Activated CD4-positive, alpha-beta T cell treated with anti-CD3 and anti-CD28 coated beads, Interleukin-2, amount 10 ng/mL, durations not matched to agents 7 days and 5 days (primary cell): ENCODE data around the gene IL25. TPM values are rescaled to one million over a fixed set of nuclear protein-coding genes. Genes with fewer than 3 reads are reported as not detected.

Experiments used
- CTCF ChIA-PET: fragments of 350-600 bp; sonication (Branson Sonifier 250); formaldehyde crosslinking; loops from one replicate; lab custom pipeline; 2021; ENCODE audit warnings: antibody characterized with exemption; lab: Charles Lee
- POLR2A ChIA-PET: fragments of 350-600 bp; sonication (Branson Sonifier 250); formaldehyde crosslinking; loops from one replicate; lab custom pipeline; 2021; ENCODE audit warnings: antibody characterized with exemption; lab: Charles Lee
- DNase-seq: peaks from one replicate; pipeline ENCODE4 v3.0.0-alpha.2; 2020
- H3K27ac Mint-ChIP-seq: one replicate; pipeline ENCODE4 v1.8.0; 2021; ENCODE audit warnings: mild to moderate bottlenecking, moderate library complexity, mixed read lengths
- H3K27me3 Mint-ChIP-seq: one replicate; pipeline ENCODE4 v1.8.0; 2021; ENCODE audit warnings: mixed read lengths
- H3K36me3 Mint-ChIP-seq: one replicate; pipeline ENCODE4 v1.8.0; 2021; ENCODE audit warnings: low read depth, mixed read lengths
- H3K4me1 Mint-ChIP-seq: one replicate; pipeline ENCODE4 v1.8.0; 2021; ENCODE audit warnings: mixed read lengths
- H3K4me3 Mint-ChIP-seq: one replicate; pipeline ENCODE4 v1.8.0; 2021; ENCODE audit warnings: mild to moderate bottlenecking, moderate library complexity, mixed read lengths
- H3K9me3 Mint-ChIP-seq: one replicate; pipeline ENCODE4 v1.8.0; 2021; ENCODE audit warnings: mixed read lengths
- total RNA-seq, 2 experiments: library from RNA; stranded (reverse); gene quantifications; one replicate each; pipeline ENCODE4 v1.2.3, GENCODE V29; 2021

The IL25 gene
- total RNA-seq, 2 experiments from 2014 or later, result not detected

DNA sequence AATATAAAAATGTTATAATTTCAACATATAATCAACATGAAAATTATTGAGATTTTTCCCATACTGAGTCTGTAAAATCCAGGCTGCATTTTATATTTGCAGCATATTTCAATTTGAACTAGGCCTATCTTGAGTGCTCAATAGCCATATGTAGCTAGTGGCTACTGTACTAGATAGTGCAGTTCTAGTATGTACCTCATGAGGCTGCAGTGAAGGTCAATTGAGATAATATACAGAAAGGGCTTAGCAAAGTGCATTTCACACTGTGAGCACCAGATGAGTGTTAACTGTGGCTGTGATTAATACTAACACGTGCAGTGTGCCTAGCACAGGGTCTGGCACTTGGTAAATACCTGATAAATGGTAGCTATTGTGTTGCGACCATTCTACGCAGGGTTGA lies 14.6 kb upstream of the IL25 start:
- ChIA-PET CTCF (interaction anchor here (1.4 kb wide), 2 partner anchors 12 to 45 kb away, joined by 3 to 4 read pairs; no protein-coding TSS in a partner anchor), POLR2A (no interaction called here)
- Mint-ChIP-seq H3K27ac (no peak overlapping the region), H3K4me3 (no peak overlapping the region), H3K27me3 (peaks cover 25% of the 10 kb centered on the region), H3K4me1 (peaks cover under 1% of the 10 kb centered on the region), H3K9me3 (no peaks in the 10 kb centered on the region), H3K36me3 (no peaks in the 10 kb centered on the region)
- no peak for DNase-seq

DNA sequence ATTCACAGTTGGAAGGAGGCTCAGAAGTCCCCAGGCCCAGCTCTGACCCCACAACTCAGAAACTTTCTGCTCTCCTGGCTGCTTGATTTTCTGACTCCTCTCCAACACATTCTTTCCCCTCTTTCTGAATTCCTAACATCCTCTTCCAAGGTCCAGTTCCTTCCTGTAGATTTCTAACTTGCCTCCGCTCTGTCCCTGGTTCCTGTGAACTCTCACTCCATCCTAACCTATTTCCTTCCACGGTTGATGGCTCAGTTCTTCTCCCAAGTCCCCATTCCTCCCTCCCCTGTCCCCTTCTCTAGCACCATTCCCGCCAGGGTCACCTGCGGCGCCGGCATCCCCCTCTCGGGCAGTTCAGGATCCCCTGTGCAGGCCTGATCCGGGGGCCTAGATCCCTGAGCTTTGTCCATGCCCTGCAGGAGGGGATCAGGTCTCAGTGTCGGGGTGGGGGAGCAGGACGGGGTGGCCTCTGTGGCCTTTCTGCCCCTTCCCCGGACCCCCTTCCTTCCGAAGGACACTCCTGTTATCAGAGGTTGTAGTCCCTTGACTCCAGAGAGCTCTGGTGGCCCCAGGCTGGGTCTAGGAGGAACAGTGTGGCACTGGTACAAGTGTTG lies 13.9 kb upstream of the IL25 start:
- no peaks in the 10 kb centered on the region for H3K9me3 Mint-ChIP-seq

DNA sequence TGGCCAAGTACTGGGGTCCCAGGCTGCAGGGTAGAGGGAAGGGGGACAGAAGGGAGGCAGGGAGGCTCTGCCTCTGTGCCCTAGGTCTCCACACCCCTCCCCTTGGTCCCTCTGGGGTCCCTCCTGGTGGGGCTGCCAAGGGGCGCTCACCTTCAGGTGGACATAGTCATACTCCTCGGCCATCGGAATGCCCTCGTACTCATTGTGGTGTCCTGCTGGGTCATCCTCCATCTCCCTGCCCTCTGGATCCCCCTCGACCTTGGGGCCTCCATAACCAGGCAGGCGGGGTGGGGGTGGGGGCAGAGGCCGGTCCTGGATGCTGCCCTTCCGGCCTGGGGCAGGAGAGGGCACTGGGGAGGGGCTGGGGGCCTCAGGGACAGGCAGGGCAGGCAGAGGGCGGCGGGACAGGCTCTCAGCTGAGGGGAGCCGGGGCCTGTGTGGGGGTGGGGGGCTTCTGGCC lies 13.4 kb upstream of the IL25 start:
- Mint-ChIP-seq H3K36me3 (no peaks in the 10 kb centered on the region), H3K9me3 (no peaks in the 10 kb centered on the region), H3K27ac (no peak overlapping the region), H3K4me1 (no peaks in the 10 kb centered on the region), H3K4me3 (no peak overlapping the region), H3K27me3 (peaks cover 25% of the 10 kb centered on the region)
- ChIA-PET POLR2A (no interaction called here), CTCF (no interaction called here)
- no peak for DNase-seq

More for the DNA sequence above, 13.9 kb upstream of the IL25 start:
- DNase-seq, result no peak
- Mint-ChIP-seq H3K36me3 (no peaks in the 10 kb centered on the region), H3K27ac (no peak overlapping the region), H3K4me3 (no peak overlapping the region), H3K27me3 (peaks cover 25% of the 10 kb centered on the region), H3K4me1 (no peaks in the 10 kb centered on the region)
- ChIA-PET POLR2A (no interaction called here), CTCF (interaction anchor here (1.4 kb wide), 1 partner anchor 44 kb away, joined by 3 read pairs; no protein-coding TSS in a partner anchor)

DNA sequence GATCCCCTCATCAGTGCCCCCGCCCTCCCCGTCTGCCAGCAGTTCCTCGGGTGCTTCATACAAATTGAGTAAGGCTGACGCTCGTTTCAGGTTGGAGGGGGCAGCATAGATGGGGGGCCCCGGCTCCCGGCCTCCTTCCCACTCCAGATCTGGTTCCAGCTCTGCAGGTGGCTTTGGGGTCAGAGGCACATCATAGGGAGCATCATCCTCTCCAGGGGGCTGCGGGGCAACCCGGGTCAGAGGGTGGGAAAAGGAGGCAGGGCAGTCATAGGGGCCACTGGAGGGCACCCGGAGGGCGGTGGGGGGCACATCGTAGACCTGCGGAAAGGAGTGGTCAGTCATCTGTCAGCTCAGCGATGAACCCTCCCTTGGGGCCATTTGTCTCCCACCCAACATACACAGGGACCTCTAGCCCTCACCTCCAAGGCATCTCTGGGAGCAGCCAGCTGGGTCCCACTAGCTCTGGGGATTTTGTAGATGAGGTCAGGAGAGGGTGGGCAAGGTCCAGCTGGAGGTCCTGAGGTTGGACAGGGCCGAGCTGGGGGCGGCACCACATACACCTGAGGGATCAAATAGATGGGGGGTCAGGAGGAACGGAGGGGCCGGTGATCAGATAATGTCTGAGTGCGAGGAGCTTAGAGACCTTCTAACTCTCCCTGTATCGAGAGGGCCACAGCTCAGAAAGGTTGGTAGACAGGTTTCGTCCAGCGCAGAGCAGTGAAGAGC lies 12.7 kb upstream of the IL25 start:
- H3K36me3 Mint-ChIP-seq, result no peaks in the 10 kb centered on the region
- H3K4me3 Mint-ChIP-seq, result no peak overlapping the region
- H3K27ac Mint-ChIP-seq, result no peak overlapping the region
- no peak for DNase-seq
- no peaks in the 10 kb centered on the region for H3K4me1 Mint-ChIP-seq
- H3K9me3 Mint-ChIP-seq, result no peaks in the 10 kb centered on the region
- H3K27me3 Mint-ChIP-seq, result peaks cover 25% of the 10 kb centered on the region
- ChIA-PET POLR2A (no interaction called here), CTCF (interaction anchor here (0.9 to 1.1 kb wide), 3 partner anchors 32 to 77 kb away, joined by 3 read pairs; no protein-coding TSS in a partner anchor)

DNA sequence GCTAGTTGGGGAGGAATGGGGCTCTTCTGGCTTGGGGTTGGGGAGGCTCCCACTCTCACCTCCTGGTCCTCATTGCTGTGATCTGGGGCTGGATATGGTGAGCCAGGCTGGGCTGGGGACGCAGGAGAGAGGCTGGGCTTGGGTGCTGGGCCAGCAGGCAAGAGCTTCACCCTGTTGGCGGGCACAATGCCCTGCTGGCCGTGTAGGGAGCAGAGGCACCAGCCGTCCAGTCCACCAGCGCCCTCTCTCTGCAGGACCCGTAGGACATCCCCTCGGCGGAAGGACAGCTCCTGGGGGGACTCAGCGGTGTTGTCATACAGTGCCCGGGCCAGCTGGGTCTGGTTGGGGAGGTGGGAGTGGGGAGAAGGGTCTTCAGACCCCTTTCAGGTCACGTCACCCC lies 12.1 kb upstream of the IL25 start:
- no peaks in the 10 kb centered on the region for H3K36me3 Mint-ChIP-seq
- H3K4me3 Mint-ChIP-seq, result no peak overlapping the region
- no peaks in the 10 kb centered on the region for H3K9me3 Mint-ChIP-seq
- CTCF ChIA-PET, result interaction anchor here (0.9 to 1.1 kb wide), 3 partner anchors 33 to 76 kb away, joined by 3 read pairs; no protein-coding TSS in a partner anchor
- no peak for DNase-seq
- peaks cover 20% of the 10 kb centered on the region for H3K27me3 Mint-ChIP-seq
- H3K27ac Mint-ChIP-seq, result no peak overlapping the region
- POLR2A ChIA-PET, result no interaction called here
- H3K4me1 Mint-ChIP-seq, result no peaks in the 10 kb centered on the region

DNA sequence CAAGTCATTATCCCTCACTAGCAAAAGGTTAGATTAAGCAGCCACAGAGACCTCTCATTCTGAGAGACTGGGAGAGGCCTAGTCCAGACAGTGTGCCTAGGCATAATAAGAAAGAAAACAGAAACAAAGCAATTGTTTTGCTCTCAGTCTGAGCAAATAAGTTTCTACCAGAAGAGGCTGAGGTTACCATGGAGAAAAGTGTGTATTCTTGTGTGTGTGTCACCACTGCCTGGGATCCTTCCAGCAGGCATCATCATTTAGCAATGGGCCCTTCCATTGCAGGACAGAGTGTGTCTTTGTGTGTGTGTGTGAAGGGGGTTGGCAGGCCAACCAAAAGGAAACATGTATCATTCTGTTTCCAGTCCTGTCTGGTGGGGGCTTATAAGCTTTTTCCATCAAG lies 11.3 kb upstream of the IL25 start:
- H3K36me3 Mint-ChIP-seq, result no peaks in the 10 kb centered on the region
- no peak for DNase-seq
- peaks cover 22% of the 10 kb centered on the region for H3K27me3 Mint-ChIP-seq
- ChIA-PET CTCF (interaction anchor here (0.9 to 1.5 kb wide), 3 partner anchors 8 to 75 kb away, joined by 3 read pairs; partner anchors contain the start of gene SLC22A17), POLR2A (no interaction called here)
- no peaks in the 10 kb centered on the region for H3K9me3 Mint-ChIP-seq
- H3K4me3 Mint-ChIP-seq, result no peak overlapping the region
- H3K27ac Mint-ChIP-seq, result no peak overlapping the region
- H3K4me1 Mint-ChIP-seq, result no peaks in the 10 kb centered on the region

DNA sequence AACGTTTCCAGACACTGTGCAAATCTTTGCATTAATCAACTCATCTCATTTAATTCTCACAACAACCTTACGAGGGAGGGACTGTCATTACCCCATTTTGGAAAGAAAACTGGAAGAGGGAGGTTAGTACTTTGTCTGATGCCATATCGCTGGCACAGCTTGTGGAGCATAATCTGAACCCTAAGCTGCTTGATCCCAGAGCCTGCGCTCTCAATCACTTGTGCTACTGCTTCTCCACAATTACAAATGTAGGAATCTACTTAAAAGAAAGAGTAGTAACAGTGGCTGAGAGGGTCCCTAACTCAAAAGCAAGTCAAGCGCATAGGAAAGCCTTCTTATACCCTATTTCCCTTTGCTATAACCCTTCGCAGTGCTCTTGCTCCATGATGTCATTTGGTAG lies 10.8 kb upstream of the IL25 start:
- Mint-ChIP-seq H3K36me3 (no peaks in the 10 kb centered on the region), H3K27me3 (peaks cover 26% of the 10 kb centered on the region), H3K4me3 (no peak overlapping the region), H3K27ac (no peak overlapping the region), H3K9me3 (no peaks in the 10 kb centered on the region), H3K4me1 (no peaks in the 10 kb centered on the region)
- ChIA-PET CTCF (interaction anchor here (0.7 to 1.5 kb wide), 3 partner anchors 9 to 18 kb away, joined by 3 read pairs; partner anchors contain the start of gene SLC22A17), POLR2A (no interaction called here)
- DNase-seq, result no peak

DNA sequence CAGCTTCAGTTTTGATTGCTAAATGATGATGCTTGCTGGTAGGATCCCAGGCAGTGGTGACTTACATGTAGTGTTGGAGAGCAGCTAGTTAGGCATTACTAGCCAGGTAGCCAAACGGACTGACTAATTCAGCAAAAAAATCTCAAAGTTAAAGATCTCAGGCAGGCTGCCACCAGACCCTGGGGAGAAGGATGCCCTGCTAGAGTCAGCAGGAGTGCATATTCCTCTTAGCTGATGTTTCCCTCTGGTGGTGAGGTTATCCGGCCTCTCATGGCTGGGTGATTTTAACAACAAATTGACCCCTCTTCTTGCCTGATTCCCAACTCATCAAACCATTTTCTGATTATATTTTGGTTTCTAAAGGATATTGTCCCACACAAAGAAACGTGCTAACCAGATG lies 10.4 kb upstream of the IL25 start:
- CTCF ChIA-PET, result interaction anchor here (0.7 to 1.5 kb wide), 3 partner anchors 9 to 18 kb away, joined by 3 read pairs; partner anchors contain the start of gene SLC22A17
- no peak for DNase-seq
- H3K27me3 Mint-ChIP-seq, result peaks cover 30% of the 10 kb centered on the region
- no peak overlapping the region for H3K27ac Mint-ChIP-seq
- POLR2A ChIA-PET, result no interaction called here
- H3K4me3 Mint-ChIP-seq, result no peak overlapping the region
- H3K9me3 Mint-ChIP-seq, result no peaks in the 10 kb centered on the region
- no peaks in the 10 kb centered on the region for H3K36me3 Mint-ChIP-seq
- H3K4me1 Mint-ChIP-seq, result peaks cover 2% of the 10 kb centered on the region

DNA sequence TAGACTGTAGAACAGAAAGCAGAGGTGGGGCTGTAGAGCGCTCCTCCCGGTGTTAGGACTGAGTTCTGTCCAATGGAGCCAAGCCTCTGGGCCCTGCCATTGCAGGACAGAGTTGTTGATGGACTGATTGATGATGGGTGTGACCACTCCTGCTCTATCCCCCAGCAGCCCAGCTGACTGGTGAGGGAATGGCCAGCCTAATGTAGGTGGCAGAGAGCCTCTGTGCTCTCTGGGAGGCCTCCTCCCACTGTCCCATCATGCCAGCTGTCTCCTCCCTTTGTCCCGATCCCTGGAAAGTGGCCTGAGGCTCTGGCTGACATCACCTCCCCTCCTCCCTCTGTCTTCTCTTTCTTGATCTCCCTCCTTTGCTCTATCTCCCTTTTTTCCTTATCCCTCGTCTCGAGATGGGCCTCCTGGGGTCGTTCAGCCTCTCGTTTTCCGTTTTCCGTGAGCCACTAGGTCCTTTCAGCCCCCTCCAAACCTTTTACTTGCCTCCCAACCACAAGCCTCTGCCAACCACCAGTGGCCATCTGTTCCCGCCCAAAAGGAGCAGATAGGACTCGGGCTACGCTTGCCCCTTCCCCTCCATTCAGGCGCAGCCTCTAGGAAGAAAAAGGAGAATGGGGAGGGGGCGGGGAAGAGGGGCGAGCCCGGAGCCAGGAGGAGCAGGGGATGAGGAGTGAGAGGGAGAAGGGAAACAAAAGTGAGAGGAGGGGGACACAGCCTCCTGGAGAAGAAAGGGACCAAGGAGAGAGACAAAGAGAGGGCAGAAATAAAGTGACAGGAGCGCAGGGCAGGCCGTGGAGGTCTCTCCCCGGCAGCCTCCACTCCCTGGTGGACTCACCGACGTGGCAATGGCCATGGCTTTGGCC lies 8.2 kb upstream of the IL25 start:
- H3K27ac Mint-ChIP-seq, result no peak overlapping the region
- H3K4me3 Mint-ChIP-seq, result no peak overlapping the region
- peaks cover 40% of the 10 kb centered on the region for H3K27me3 Mint-ChIP-seq
- ChIA-PET CTCF (interaction anchor here (1.5 kb wide), 1 partner anchor 15 kb away, joined by 4 read pairs; no protein-coding TSS in a partner anchor), POLR2A (no interaction called here)
- DNase-seq, result no peak
- peaks cover 2% of the 10 kb centered on the region for H3K4me1 Mint-ChIP-seq
- H3K9me3 Mint-ChIP-seq, result no peaks in the 10 kb centered on the region
- no peaks in the 10 kb centered on the region for H3K36me3 Mint-ChIP-seq

DNA sequence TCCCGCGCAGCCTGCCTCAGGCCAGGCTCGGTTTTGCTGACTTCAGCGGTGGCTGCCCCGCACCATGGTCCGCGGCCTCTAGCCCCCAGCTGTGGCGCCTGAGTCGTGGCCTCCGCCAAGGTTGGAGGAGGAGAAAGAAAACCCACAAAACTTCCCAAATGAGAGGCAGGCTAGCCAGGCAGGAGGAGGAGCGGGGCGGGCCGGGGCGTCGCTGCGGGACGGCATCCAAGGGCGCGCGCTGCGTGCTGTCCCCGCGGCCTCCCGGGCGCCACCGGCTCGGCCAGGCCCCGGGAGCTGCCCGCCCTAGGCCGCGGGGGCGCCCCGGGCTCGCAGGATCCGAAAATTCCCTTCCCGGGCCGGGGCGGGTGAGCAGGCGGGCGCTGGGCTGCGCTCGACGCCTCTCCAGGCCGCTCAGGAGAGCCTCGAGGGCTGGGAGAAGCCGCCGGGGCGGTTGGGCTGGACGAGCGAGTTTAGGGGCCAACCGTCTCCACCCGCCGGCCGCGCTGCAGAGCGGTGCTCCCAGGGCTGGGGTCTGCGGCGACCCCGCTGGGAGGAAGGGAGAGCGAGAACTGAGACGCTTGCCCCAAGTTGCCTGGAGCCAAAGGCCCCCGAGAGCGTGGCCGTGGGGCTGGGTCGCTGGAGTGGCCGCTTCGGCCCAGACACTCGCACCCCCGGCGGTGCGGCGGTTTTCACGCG lies 7.4 kb upstream of the IL25 start, which contains the start of gene EFS:
Gene EFS, minus strand, starts transcription at position 137 of the 696 bp plus-strand sequence. CDS start 147 bp downstream, outside the sequence.
- H3K9me3 Mint-ChIP-seq, result no peaks in the 10 kb centered on the region
- H3K27me3 Mint-ChIP-seq, result peaks cover 40% of the 10 kb centered on the region
- H3K36me3 Mint-ChIP-seq, result no peaks in the 10 kb centered on the region
- H3K27ac Mint-ChIP-seq, result no peak within 1 kb of the TSS
- H3K4me3 Mint-ChIP-seq, result no peak within 1 kb of the TSS
- DNase-seq, result no peak
- peaks cover 2% of the 10 kb centered on the region for H3K4me1 Mint-ChIP-seq
- ChIA-PET CTCF (no interaction called here), POLR2A (no interaction called here)

DNA sequence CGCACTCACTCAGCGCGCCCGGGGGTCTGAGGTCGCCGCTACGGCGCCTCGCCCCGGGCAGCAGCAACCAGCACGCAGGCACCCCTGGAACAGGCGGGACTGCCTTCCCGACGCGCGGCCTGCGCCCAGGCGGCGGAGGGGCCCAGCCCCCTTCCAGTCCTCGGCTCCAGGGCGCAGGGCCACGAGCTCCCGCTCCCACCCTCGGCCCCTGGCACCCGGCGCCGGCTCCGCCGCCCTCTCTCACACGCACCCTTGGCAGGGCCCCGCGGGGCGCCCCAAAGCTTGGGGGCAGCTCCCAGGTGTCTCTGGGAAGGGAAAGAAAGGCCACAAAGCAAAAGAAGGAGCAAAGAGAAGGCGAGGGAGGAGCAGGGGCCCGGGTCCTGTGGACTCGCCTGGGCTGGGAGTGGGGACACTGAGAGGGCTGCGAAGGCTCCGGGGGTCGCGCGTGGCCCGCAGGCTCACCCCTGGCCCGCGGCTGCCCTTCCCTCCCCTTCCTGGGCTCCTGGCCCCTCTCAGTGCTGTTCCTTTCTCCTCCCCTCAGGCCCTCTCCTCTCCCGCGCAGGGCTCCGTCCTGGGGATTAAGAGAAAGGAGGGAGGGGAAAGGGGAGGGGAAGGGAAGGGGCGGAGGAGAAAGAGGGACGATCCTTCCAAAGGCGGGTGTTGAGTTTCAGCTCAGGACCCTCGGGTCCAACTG lies 6.7 kb upstream of the IL25 start:
- ChIA-PET POLR2A (no interaction called here), CTCF (interaction anchor here (0.9 kb wide), 2 partner anchors 32 kb away, joined by 3 read pairs; no protein-coding TSS in a partner anchor)
- peaks cover 2% of the 10 kb centered on the region for H3K4me1 Mint-ChIP-seq
- H3K27me3 Mint-ChIP-seq, result peaks cover 40% of the 10 kb centered on the region
- DNase-seq, result no peak
- H3K4me3 Mint-ChIP-seq, result no peak overlapping the region
- H3K36me3 Mint-ChIP-seq, result no peaks in the 10 kb centered on the region
- H3K27ac Mint-ChIP-seq, result no peak overlapping the region
- H3K9me3 Mint-ChIP-seq, result no peaks in the 10 kb centered on the region
